ENCODE results near the gene RSL24D1. TPM values are rescaled to one million over a fixed set of nuclear protein-coding genes. Genes with fewer than 3 reads are reported as not detected.

Gene RSL24D1
- total RNA-seq, 1 experiment from 2014 or later: 256 TPM

Other genes starting within 250 kb of the RSL24D1 start
- 0.98 and 3.2 TPM in 2 replicates for gene RAB27A, start 92.9 kb upstream of the RSL24D1 start, total RNA-seq (2014; rRNA removed; shearing (Covaris generic))
- 18.6 and 23.9 TPM in 2 replicates for gene PIGBOS1, start 122.2 kb upstream of the RSL24D1 start, total RNA-seq (2014; rRNA removed; shearing (Covaris generic))
- 26.2 and 27.7 TPM in 2 replicates for gene PIGB, start 122.3 kb upstream of the RSL24D1 start, total RNA-seq (2014; rRNA removed; shearing (Covaris generic))
- gene CCPG1, start 211.4 kb upstream of the RSL24D1 start, total RNA-seq (2014; rRNA removed; shearing (Covaris generic)): 268 and 298 TPM in 2 replicates
- gene PIERCE2, start 211.6 kb upstream of the RSL24D1 start, total RNA-seq (2014; rRNA removed; shearing (Covaris generic)): 38.2 and 40.4 TPM in 2 replicates